GM18511 (cell line): ENCODE results near the gene UBA1.

Experiments used
- ATAC-seq: cut with Tn5 transposase; IDR thresholded peaks from one replicate; pipeline ENCODE4 v1.9.1; 2021; ENCODE audit warnings: mild to moderate bottlenecking, moderate library complexity; ENCODE audit not compliant: unreplicated experiment

UBA1 gene

DNA sequence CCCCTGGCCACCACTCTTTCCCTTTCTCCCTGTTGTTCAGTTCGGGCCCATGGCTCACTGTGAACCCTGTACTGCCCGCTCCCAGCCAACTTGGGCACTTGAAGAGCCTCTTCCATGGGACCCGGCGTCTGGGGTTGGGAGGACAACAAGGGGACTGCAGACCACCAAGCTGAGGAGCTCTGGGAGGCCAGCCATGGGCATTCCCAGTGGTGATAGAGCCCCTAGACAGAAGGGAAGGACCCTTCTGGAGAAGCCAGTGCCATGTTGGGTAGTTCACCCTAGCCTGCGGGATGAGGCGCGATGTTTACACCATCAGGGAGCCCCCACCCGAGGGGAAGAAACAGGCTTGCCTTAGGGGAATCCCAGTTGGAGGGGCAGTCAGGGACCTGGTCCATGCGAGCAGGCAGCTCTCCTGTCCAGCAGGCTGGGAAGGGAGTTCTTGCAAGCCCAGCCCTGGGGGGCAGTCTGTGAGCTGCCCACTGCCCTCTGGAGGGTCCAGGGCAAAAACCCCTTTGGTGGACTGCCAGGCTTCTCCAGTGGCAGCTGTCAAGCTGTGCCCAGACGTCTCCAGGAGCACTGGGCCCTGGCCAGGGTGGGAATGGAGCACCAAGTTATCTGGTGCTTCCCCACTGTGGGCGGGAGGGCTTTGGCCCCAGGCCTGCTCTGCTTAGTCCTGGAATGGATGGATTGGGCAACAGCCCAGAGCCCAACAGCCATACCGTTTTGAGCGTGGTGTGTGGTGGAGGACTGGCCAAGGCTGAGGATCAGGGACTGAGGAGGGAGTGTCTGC lies 23.7 kb upstream of the UBA1 start:
- no peak for ATAC-seq

DNA sequence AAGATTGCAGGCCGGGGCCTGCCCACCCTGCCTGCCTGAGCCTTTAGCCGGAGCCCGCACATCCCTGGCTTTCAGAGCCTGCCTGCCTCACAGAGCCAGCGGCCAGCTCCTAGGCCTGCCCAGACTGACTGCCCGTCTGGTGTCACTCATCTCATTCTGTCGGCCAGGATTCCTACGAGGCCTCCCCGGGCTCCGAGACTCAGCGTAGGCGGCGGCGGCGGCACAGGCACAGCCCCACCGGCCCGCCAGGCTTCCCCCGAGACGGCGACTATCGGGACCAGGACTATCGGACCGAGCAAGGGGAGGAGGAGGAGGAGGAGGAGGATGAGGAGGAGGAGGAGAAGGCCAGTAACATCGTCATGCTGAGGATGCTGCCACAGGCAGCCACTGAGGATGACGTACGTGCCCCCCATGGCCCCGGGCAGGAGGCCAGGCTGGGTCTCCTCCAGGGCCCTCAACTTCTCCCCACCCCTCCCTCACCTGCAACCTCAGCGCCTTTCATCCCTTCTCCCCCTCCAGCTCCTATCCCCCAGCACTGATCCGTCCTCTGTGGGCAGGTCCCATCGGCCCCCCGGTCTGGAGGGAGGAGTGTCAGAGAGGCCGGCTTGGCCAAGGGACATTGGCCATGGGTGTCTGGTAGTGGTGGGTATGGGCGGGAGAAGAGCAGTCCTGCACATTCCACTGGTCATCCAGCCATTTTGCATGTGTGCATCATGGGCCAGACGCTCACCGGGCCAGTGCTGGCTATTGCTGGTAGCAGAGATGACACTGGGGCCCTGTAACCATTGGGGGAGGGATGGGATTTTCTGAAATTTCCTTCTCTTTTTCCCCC lies 22.6 kb upstream of the UBA1 start:
- no peak for ATAC-seq

DNA sequence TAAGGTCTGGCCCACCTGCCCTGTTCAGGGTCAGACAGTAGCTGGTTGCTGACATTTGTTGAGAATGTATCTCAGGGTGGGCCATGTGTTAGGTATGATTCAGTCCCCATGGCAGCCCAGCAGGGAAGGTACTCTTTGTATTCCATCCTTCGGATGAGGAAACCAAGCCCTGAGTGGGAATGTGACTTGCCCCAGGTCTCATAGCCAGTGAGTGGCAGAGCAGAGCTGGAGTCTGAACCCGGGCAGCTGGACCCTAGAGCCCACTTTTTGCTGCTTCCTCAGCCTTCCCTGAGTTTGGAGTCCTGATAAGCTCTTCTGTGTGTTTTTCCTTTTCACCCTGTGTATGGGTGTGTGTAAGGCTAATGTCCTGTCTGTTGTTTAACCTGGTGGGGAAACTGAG lies 21.6 kb upstream of the UBA1 start:
- ATAC-seq, result no peak

DNA sequence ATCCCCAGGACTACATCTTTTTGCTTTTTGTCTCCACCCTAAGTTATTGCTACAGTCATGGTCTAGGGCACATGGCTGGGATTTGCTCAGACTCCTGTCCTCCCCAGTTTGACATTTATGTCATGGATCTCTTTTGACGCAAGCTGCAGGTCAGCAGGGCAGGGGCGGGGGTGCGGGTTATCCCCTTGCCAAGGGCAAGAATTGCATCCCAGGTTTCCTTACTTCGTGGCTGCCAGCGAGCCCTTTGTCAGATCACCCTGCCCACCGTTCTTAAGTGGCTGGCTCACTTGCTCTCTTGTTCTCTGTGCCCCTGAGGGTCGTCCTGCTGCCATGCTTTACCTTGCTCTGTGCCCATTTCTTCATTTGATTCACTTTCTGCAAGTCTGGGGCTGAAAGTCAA lies 21.1 kb upstream of the UBA1 start:
- no peak for ATAC-seq

DNA sequence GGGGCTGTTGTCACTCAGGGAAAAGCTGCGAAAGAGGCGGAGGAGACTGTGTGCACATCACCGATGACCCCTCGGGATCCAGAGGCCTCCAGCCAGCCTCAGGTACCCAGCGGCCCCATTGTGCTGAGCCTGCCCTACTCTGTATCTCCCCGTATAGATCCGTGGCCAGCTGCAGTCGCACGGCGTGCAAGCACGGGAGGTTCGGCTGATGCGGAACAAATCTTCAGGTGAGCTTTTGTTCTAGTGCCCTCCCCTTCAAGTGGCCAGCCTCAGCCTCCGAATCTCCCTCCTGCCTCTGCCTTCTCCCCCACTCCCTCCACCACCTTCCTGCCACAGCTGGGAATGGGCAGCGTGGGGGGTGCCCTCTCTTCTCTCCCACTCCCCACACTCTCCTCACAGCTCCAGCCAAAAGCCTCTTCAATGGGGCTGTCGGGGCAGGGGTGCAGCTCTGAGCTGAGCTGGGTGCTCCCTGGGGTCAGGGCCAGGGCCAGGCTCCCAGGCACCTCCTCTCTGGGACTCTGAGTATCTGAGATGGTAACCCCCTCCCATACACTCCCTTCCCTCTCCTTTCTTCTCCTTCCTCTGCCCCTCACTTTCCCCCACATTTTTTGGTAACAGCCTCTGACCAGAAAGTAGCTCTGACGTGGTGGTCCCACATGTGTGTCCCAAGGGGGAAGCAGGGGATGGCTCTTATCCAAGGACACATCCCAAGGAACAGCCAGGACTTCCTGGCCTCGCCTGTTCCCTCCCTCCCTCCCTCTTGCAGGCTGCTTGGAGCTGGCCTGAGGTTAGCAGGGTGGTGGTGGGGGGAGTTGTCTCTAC lies 20.4 kb upstream of the UBA1 start:
- no peak for ATAC-seq

DNA sequence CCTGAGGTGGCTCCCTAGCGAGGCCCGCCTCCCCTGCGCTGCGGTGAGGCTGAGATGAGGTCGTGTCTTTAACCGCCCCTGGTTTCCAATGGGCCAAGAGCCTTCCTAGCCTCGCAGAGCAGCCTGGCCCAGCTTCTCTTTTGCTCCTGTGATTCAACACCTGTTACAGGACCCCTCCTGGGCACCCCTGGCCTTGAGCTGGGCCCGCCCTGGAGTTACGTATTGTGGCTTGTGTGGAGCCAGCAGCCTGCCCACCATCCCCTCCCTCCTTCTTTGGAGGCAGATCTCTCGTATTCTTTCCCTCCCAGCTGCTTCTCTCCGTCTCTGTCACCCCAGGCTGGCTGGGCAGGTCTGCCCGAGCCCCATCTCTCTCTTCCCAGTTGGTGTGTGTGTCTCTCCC lies 19.3 kb upstream of the UBA1 start:
- no peak for ATAC-seq

DNA sequence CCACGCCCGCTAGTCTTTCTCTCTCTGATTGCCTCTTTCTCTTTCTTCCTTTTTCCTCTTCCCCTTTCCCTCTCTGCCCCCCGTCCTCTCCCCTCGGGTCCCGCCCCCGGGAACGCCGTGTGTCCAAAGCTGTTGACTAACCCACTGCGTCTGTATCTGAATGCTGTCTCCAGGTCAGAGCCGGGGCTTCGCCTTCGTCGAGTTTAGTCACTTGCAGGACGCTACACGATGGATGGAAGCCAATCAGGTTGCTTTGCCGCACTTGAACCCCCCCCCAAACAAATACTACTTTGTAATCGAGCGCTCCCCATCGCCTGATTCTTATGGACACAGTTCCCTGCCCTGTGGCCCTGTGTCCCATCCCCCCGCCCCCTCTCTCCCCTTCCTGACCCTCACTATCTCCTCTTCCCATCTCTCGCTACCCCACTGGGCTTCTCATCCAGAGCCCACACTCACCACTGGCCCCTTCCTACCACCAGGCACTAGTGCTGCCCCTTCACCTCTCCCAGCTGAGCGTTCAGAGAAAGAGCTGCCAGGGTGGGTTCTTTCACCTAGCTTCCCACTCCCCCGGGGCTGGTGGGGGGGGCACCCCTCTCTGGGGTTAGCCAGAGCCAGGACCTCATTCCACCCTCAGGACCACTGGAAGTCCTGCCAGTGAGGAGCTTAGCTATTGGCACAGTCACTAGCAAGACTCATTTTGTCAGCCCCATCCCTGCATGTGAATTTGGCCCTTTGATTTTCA lies 18.6 kb upstream of the UBA1 start:
- no peak for ATAC-seq

DNA sequence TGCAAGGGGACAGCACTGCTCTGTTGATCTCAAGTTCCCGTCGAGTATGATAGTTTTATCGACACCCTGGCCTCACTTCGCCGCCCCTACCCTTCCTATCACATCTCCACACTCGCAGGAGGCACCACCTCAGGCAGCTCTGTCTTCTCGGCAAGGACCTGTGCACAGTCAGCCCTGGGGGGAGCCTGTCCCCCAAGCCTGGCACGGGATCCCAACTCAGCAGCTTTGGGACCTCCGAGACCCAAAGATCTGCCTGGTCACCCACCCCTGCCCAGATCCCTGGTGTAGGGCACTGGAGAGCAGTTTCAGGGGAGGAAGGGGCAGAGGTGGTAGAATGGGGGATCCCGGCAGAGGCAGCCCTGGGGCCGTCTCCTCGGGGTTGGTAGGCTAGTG lies 18.0 kb upstream of the UBA1 start:
- no peak for ATAC-seq

DNA sequence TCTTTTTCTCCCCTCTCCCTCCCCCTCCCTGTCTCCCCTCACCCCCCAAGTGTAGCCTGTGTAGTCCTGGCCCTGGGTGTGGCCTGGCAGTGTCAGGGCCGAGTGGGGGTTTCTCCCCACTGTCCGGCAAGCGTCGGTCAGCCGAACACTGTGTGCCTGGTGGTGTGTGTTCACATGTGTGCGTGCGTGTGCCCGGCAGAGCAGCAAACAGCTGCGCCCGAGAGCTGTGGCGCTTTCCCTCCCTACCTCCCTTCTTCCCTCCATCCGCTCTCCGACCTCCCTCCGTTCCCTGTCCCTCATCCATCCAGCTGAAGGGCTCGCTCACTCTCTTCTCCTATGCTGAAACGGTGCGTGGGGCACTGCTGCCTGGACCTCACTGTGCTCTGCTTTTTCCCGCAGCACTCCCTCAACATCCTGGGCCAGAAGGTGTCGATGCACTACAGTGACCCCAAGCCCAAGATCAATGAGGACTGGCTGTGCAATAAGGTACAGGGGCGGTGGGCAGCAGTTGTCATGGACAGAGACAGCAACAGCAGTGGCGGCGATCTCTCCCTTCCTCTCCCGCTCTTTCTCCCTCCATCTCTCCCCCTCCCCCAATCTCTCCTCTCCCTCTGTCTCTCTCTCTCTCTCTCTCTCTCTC lies 17.4 kb upstream of the UBA1 start:
- ATAC-seq, result no peak

DNA sequence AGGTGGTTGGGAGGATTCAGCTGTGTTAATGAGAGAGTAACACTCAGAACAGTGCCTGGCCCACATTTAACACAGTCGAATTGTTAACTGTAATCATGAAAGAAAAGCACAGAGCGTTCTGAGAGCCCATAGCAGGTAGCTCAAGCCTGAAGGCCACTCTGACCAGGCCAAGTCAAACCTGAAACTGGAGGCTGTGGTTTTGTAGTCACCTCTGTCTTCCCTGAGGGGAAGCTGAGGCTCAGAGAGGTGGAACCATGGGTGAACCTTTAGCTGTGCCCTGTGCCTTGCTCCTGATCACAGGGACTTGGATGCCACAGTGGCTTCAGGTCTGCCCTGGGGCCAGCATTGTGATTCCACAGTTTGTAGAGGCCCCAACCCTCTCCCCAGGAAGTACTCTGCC lies 16.6 kb upstream of the UBA1 start:
- no peak for ATAC-seq

DNA sequence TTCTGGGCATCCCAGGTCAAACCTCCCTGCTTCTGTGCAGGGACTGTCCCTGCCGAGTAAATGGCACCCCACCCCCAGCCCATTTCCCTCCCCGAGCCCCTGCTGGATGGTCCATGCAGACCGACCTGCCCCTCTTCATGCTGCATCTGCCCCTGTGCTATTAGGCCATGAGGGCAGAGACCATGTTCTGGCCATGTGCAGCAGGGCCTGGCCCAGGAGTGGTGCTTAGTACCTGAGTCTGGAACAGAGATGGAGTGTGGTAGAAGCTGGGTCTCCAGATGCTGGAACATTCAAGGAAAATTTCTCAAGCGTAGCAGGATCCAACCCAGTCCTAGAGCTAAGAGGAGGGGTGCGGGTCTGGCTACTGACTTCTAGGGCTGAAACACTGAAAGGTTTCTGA lies 15.3 kb upstream of the UBA1 start:
- ATAC-seq, result no peak

DNA sequence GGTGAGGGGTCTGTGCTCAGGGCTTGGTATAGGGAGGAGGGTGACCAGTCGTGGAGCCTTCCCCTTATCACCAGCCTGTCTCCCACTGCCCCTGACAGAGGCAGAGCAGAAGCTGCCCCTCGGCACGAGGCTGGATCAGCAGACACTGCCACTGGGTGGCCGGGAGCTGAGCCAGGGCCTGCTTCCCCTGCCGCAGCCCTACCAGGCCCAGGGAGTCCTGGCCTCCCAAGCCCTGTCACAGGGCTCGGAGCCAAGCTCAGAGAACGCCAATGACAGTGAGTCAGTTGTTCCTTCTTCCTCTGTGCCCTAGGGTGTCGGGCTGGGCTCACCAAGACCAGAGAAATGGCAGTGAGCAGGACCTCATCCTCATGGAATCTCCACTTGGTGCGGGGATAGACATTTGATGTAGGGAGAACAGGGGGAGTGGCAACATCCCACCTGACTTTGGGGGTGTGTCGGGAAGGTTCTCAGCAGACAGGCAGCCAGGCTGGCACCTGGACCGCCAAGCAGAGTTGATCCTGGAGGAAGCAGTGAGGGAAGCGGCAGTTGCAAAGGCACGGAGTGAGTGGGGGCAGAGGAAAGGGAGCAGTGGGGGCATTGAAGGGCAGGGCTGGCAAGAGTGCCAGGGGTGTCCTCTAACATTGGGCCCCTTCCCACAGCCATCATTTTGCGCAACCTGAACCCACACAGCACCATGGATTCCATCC lies 14.3 kb upstream of the UBA1 start:
- ATAC-seq, result no peak

DNA sequence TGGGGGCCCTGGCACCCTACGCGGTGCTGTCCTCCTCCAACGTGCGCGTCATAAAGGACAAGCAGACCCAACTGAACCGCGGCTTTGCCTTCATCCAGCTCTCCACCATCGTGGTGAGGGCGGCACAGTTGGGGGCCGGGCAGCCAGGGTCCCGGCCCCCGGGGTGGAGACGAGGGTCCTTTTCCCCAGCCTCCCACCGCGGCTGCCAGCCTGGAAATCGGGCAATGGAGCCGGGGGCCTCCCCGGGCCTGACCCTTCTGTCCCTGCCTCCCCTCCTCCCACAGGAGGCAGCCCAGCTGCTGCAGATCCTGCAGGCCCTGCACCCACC lies 13.7 kb upstream of the UBA1 start:
- no peak for ATAC-seq

DNA sequence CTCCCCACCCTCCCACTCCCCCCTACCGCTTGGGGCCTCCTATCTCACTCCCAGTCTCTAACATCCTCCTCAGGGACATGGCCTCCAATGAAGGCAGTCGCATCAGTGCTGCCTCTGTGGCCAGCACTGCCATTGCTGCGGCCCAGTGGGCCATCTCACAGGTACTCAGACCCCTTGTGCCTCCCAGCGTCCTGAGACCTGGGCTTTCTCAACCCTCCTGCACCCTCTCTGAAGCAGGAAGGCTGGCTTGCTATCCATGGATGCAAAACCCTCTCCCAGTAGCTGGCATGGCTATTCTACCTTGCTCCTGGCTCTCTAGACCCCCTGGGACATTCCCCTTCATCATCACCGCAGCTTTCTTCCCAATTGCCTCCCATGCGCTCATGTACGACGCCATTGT lies 13.3 kb upstream of the UBA1 start:
- no peak for ATAC-seq

DNA sequence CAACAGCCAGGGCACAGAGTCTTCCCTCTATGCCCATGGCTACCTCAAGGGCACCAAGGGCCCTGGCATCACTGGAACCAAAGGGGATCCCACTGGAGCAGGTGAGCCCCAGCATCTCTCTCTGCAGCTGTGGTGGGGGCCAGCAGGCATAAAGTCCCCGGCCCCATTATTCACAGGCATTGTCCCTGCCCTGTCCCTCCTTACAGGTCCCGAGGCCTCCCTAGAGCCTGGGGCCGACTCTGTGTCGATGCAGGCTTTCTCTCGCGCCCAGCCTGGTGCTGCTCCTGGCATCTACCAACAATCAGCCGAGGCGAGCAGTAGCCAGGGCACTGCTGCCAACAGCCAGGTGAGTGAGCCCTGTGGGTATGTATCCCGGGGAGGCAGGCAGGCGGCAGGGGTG lies 12.3 kb upstream of the UBA1 start:
- no peak for ATAC-seq

DNA sequence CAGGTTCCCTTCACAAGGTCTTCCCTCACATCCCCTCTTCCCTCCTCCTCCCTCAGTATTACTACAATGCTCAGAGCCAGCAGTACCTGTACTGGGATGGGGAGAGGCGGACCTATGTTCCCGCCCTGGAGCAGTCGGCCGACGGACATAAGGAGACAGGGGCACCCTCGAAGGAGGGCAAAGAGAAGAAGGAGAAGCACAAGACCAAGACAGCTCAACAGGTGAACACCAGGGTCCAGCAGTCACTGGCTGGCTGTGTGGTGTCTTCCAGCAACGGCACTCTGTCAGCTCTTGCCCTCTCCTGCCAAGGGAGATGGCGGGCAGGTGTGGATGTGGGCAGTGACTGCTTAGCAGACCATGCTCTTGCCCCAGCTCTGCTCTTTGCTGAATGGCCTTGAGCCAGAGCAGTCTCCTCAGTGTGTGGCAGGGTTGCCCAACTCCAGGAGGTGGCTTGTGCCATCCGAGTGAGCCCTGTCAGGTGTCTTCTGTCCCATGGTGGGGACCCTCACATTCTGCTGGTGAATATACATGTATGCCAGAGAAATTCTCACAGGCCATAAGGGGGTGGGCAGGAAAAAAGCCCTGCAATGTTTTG lies 11.4 kb upstream of the UBA1 start:
- no peak for ATAC-seq

DNA sequence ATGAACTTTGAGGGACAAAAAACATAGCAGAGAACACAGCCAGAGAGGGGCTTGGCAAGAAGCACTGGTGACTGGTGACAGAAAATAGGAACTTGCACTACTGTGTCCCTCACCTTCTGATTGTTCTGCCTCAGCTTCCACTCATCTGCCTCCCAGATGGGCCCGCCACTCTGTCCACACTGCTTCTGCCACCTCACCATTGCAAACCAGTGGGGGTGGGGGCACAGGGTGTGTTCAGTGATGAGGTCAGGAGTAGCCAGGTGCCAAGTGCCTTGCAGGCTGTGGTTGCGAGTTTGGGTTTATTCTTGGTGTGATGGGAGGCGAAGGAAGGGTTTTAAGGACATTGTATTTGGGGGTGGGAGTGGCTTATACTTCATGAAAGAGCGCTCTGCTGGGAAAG lies 9.1 kb upstream of the UBA1 start:
- ATAC-seq, result no peak

DNA sequence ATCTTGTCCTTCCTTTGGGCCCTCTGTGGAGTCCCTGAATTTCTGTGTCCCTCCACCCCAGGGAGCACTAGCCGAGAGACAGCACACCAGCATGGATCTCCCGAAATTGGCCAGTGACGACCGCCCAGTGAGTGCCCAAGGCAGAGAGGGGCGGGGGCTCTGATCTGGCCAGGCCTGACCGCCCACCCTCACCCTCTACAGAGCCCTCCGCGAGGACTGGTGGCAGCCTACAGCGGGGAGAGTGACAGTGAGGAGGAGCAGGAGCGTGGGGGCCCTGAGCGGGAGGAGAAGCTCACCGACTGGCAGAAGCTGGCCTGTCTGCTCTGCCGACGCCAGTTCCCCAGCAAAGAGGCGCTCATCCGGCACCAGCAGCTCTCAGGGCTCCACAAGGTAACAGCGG lies 8.4 kb upstream of the UBA1 start:
- no peak for ATAC-seq

DNA sequence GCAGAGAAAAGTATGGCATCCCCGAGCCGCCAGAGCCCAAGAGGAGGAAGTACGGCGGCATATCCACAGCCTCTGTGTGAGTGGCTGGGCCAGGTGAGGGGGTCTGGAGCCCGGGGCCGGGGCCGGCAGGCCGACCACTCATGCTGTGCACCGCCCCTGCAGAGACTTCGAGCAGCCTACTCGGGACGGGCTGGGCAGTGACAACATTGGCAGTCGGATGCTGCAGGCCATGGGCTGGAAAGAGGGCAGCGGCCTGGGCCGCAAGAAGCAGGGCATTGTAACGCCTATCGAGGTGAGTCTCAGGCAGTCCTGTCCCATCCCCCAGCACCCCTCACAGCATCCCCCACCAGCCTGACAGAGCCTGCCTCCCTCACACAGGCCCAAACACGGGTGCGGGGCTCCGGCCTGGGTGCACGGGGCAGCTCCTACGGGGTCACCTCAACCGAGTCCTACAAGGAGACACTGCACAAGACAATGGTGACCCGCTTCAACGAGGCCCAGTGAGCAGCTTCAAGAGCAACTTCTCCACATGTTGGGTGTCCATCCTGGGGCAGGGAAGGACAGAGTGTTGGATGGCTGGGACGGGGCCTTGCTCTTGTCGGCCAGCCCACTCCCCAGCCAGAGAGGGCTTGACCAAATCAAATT lies 7.4 kb upstream of the UBA1 start:
- ATAC-seq, result no peak
